HG03378 (cell line): Measurements from ENCODE around the gene OPCML.

ENCODE experiments used
- ATAC-seq: cut with Tn5 transposase; IDR thresholded peaks from one replicate; pipeline ENCODE4 v1.9.1; 2021; ENCODE audit warnings: mild to moderate bottlenecking, moderate library complexity; ENCODE audit not compliant: unreplicated experiment

Gene OPCML

DNA sequence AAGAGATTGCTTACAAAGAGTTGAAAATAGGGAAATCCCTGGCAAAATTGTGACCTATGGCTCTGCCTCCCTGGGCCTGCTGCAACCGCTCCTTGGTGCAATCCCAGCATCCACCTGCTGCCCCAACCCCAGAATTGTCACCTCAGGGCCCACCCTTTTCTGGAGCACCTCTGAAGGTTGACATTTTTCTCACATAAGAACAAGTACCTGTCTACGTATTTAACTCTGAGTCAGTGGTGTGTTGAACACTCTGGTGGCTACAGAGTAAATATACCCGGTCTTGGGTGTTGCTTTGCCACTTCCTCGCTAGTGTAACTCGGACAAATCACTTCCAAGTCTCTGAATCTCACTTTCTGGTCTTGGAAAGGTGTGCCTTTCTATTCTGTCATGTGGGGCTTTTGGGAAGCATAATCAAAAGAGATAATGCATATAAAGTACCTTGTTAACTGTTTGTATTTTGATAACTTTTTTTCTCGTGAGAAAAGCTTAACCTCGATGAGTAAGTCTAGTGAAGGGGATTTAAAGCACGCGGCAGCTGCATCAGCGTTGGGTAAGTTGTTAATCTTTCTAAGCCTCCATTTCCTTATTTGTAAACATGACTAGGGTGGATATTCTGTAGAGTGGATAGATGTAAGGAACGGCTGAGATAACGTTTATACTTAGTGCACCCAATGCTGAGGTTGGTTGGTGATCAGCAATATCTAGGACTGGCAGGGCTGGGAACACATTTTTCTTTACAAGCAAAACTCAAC, 881.2 kb downstream of the OPCML start:
- no peak for ATAC-seq

DNA sequence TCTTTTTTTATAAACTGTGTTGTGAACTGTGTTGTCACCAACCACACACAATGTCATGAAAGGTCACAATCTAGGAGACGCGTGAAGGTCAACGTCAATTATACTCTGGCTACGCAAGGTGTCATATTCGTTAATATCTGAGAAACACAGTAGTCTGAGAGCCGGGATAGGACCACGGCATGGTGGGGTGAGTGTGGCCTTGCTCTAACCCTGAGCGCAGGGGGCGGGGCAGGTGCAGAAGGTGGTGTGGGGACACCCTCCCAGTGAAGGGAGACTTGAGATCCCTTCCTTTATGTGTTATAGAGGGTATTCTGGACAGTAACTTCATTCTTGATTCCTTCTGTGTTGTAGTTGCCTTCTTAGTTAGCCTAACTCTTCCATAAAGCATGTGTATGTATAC, 883.0 kb downstream of the OPCML start:
- no peak for ATAC-seq

DNA sequence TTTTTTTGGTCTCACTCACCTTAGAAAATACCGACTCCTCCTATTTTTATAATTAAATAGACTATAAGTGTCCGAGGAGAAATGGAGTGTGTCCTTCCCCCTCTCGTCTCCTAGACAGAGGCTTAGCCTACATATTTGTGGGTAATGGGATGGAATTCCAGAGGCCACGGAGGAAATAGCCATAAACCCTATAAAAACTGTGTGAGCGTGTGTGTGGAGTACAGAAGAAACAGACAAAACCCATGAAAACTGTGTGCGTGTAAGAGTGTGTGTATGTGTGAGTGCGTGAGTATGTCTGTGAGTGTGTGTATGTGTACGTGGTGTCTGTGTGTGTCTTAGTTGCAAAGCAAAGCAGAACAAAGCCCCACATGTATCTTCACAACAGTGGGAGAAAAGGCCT, 883.5 kb downstream of the OPCML start:
- ATAC-seq, result no peak

DNA sequence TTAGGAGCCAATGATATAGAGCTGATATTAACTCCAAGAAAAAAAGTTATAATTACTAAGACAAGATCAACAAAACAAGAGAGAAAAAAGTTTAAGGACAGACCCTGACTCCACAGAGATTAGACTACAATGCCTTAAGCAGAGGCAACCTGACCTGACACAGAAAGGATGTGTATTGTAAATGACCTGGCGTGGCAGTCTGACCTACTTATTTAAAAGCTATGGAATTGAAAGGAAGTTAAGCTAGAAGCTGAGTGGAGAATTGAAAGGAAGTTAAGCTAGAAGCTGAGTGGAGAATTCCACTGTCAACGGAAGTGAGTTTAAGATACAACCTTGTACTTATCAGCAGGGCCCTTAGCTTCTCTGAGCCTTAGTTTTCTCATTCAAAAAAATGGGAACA, 885.4 kb downstream of the OPCML start:
- ATAC-seq, result no peak

DNA sequence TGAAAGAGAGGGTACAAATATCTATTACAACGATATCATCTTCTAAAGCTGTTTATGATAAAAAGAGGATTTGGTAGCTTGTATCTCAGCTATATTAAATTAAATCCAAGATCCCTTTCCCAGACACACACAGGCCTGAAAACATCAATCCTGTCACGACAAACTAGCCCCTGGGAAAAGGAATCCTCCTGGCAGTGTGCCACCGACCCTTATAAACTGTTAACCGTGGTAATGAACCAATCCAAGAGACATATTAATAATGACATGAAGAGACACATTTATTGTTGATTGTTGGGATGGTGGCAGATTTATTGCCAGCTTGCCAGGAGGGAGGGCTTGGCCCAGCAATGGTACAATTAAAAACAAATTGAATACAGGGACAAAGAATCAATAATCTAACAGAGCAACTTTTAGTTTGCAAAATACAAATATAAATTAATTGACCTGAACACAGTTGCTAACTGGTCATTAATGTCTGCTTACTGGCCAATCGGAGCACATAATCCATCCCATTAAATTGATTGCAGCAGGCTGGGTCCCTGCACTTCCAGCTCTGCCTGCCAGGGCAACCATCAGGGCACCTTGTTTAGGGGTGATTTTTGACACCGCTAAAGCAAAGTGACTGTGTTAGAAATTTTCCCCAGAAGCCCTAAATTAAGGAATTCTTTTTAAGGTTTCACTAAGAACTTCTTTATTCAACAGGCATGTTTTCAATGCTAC, 887.6 kb downstream of the OPCML start:
- ATAC-seq, result no peak

DNA sequence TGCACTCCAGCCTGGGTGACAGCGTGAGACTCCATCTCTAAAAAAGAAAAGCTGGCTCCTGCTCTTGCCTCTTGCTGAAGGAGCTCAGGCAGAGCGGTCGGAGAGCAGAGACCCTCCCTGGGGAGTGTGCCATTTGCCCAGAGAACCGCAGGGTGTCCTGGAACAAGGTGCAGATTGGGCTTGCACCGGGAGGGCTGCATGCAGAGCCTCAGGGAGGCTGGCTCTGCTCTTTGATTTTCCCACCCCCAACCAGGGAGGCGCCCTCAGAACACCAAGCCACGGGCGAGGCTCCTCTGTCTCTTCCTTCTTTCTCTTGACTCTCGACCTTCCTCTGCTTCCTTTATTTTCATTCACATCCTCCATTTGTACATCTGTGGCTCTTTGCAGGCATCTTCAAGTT, 889.1 kb downstream of the OPCML start:
- no peak for ATAC-seq

DNA sequence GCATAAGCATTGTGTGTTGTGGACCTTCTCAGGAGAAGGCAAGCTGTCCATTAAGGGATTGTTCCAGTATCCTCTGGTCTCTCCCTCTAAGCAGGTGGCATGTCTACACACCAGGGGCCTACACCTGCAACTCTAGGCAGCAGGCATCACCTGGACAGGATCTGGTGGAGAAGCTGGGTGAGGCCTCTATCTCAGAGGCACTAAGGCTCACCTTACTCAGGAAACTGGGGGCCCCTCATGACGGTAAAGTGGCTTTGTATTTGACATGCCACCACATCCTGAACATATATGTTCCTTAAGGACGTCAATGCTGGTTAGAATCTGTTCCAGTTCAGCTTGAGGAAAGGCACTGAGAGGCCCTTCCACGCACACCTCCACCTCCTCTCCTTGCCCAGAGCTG, 891.3 kb downstream of the OPCML start:
- no peak for ATAC-seq

DNA sequence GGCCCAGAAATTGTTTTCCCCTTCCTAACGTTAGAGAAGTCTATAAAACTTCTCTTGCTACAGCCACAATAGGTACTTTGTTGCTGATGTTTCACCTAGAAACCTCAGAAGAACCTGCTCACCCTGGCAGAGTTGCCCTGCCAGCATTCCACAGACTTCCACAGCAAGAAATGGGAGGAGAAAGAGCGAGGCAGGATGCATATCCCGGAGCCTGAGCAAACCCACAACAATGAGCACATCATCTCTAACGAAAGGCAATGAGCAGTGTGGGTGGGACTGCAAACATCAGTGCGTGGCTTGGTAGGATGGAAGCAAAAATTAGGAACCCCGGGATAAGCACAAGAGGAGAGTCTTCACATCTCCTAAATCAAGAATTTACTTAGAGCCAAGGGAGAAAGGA, 892.3 kb downstream of the OPCML start:
- ATAC-seq, result no peak

DNA sequence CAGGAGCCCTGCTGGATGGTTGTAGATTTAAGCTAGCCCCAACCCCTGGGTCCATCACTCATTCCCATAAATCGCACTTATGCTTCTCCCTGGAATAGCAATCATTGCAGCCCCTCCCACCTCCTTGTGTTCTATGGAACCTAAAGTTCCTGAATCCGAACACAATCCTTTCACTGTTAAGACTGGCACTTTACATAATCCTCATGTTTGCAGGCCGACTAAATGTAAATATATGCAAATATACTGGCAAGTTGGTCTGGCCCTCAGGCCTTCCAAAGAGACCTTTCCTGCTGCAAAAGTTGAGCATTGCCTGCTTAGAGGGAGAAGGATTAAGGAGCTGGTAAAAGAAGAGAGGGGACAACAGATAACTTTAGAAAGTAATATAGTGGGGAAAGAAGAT, 892.9 kb downstream of the OPCML start:
- ATAC-seq, result no peak

DNA sequence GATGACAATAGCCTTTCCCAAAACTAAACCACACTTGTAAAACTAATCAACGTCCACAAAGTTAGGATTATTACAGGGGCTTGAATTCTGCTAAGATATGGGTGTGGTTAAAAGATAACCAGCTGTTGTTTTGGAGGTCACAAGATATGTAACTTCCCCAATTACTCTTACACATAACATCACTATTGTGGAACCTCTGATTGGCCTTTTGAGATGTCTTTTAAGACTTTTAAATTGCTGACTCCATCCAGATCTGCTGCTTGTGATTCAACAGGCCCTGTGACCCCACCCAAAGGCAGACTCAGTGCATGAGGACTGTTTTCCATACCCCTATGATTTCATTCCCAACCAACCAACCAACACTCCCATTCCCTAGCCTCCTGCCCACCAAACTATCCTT, 893.9 kb downstream of the OPCML start:
- ATAC-seq, result no peak

DNA sequence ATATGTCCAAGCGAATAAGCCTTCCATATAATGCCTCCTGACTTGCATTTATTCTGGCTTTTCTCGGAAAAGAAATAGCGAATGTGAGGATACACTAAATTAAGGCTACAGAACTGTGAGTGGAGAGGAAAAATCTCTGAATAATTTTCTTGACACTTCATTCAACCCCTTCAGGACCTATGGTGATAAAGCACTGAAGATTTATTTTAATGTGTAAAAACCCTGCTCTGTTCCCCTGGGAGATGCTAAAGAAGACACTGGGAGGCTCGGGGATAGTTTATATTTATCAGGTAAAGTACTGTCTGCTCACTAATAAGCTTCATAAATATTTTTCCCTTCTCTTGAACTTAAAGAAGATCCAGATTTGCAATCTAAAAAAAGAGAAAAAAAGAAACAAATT, 895.8 kb downstream of the OPCML start:
- no peak for ATAC-seq

DNA sequence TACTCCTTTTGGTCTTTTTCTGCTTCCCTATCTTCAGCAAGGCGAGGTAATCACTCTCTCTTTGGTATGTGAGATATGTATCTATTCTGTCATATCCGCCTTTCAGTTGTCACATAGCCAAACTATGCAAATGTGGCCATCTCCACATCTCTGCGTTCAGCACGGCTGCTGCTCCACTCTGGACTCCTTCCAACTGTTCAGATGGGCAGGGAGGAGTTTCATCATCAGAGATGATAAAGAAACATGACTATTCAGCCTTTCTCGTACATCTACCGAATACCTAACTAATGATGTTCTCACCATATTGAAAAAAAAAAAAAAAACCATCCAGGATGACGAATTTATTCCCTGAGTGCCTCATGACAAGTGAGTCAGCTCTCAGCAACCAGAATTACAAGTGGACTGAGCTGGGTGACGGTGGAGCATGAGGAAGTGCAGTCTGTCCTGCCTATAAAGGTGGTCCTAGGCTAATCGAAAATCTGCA, 899.6 kb downstream of the OPCML start:
- ATAC-seq, result no peak

DNA sequence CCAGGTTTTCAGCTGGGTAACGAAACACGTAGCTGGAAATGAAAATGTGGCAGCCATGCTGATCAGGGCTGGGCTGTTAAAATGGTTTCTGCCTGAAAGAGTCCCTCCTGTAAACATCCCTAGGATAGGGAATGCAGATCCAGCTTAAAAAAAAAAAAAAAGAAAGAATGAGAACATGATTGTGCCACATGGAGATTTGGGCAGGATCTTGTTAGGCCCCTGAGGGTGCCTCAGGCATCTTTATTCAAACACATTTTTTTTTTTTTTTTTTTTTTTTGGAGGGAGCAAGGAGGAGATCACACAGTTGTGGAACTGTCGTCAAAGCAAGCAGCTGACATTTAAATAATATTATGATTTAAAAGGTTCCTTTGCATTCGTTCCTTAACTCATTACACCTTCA, 900.3 kb downstream of the OPCML start:
- no peak for ATAC-seq

DNA sequence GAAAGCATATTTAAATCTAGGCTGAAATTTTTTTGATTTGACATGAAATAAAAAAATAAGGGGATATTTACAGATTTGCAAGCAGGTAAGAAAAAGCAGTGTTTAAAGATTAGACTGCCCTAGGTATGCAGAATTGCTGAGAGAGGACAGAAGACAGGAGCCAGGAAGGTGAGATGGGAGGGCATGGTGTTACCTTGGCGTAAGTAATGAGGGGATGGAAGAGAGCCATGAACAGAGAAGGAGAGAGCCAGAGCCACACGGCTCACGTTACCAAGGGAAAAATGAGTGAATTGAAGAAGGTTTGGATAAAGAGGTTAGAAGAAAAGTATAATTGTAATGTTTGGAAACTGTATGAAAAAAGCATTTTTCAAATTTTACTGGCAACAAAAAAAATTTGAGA, 904.3 kb downstream of the OPCML start:
- no peak for ATAC-seq

DNA sequence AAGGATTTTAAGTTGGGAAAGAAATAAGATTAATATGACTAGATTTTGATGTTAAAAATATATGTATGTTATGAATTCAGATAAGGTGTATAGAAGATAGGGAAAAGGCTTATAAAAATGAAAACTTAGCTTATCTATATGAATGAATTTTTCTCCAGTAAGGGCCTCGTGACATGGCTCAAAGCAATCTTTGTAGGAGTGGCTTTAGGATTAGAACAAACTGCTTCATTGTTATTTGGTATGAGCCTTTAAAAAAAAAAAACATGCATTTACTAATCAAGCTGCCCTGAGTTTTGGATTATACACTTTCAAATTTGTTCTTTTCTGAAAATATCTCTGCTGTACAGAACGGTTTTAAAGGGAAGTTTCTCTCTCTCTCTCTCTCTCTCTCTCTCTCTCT, 905.9 kb downstream of the OPCML start:
- ATAC-seq, result no peak

DNA sequence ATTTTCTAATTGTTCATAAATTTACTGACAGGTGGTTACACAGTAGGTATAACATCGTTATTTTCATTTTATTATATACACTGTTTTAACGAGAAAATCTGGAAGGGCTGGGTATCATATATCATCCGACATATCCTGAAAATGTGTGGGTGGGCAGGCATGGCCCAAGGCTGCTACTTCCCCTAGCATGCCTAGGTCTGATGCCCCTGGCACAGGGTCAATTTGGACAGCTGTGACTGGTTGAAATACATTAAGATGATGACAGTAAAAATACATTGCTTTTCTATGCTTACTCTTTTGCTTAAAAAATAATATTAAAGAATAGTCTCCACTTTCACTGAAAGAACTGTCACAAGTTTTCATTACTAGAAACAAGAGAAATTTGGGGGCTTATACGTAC, 908.8 kb downstream of the OPCML start:
- no peak for ATAC-seq

DNA sequence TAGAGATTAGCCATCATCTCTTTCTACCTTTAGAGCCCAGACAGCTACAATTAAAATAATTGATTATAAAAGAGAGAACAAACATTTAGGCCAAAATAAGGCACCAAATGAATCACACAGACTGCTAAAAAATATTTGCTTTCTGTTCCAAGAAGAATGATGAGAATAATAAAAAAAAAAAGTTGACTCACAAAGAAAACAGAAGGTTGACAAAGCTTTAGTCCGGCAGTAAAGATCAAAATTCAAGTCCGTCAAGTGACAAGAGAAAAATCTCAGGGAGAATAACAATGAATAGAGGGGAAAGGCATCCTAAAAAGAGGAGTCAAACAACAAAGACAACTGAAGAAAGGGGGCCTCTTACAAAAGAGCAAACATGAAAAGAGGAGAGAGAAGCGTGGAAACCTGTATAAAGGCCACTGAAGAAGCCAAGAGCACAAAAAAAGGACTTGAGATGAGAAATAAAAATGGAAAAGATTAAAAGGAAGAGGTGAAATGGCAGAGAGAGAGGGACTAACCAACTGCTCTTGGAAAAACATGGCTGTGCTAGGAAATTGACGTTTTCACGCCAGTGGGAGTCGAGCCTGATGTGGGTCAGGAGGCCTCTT, 910.2 kb downstream of the OPCML start:
- no peak for ATAC-seq

DNA sequence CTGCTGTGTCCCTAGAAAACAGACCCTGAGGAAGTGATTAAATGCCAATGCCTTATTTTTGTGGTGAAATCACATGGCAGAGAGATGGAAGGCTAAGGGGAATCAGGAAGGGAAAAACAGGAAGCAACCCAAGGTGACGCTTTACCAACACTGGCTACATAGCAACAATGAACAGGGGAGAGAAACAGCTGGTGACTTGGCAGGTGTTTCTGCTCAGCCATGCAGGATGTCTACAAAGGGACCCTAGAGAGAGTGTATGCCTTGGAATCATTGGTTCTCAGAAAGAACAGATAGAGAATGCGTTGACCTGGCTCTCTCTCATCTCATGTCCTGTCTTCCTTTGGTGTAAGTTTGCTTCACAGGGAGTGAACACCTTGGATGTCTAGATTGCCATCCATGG, 911.9 kb downstream of the OPCML start:
- no peak for ATAC-seq

DNA sequence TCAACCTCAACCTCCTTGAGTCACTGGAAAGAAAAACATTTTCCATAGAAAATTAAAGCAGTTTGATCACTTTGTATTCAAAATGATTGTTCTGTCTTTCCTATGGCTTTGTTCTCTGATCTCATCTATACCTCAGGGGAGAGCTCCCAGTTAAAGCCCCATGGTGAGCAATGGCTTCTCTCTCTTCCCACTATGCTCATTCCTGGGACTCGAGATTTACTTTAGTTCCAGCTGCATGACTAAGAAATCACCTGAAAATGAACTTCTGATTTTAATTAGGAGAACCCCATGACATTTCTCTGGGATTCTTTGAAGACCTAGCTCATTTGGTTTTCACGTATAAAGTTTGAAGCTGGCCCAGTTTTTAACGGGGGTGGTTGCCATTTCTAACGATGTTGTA, 921.5 kb downstream of the OPCML start:
- ATAC-seq, result no peak

DNA sequence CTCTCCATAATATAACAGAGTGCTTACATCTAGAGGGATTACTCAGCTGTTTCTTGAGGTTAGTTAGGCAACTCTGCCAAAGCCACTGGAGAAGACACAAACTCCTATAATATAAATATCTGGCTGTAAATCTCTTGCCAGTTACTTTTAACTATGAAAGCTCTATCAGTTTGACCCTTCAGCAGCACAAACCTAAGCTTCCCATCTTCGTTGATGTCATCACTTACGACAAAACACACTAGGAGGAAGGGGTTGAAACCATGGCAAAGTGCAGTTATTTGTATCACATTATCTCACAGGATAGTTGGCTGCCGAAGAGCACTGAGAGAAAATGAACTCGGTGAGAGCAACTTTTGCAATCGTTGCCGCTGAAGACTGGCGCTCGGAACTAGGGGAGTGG, 922.1 kb downstream of the OPCML start:
- ATAC-seq, result no peak

DNA sequence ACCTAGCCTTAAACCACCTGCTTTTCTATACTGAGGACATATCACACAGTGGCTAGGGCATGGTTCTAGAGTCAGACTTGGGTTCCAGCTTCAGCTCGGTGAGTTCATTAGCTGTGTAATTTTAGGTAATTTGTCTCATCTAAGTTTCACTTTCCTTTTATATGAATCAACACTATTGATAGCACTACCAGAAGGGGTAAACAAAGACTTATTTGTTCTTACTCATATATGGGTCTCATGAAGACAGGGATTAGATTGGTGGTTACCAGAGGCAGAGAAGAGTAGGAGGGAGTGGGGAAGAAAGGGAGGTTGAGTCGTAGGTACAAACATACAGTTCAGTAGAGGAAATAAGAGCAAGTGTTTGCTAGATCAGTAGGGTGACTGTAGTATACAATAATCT, 924.7 kb downstream of the OPCML start:
- no peak for ATAC-seq
